HG02938 (cell line): ENCODE measurements around the gene MACROD2.
"Not testable (repeated sequence)": the region's sequence is repeated elsewhere in the genome, so short reads cannot be mapped to it uniquely, and the experiment has no call there.

ENCODE experiments used
- ATAC-seq: cut with Tn5 transposase; IDR thresholded peaks from one replicate; pipeline ENCODE4 v1.9.1; 2021; ENCODE audit warnings: mild to moderate bottlenecking, moderate library complexity; ENCODE audit not compliant: unreplicated experiment

The MACROD2 gene

DNA sequence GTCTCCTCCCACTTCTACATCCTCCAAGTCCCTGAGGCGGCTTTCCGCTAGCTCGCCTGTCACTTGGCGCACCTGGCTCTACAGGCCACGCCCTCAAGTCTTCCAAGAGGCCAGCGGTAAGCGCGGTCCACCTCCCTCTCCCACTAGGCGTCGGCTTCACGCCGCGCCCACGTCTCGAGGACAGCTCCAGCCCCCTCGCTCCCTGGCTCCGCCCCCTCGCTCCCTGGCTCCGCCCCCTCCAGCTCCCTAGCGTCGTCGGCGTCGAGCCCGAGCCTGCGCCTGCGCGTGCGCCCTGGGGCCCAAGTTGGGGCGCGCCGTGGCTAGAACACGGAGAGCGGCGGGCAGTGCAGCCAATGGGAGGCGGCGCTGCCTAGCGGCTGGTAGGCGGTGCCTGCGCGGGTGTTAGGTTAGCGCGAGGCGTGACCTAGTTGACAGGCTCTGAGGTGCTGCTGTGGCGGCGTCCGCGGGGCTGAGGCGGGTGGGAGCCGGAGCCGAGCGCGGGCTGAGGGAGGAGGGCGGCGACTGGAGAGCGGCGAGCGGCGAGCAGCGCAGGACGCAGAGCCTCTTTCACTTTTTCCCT lies at the start of gene MACROD2:
Gene MACROD2, plus strand, starts transcription at position 431 of the 580 bp plus-strand sequence.
- peak; percentile 71 for ATAC-seq

DNA sequence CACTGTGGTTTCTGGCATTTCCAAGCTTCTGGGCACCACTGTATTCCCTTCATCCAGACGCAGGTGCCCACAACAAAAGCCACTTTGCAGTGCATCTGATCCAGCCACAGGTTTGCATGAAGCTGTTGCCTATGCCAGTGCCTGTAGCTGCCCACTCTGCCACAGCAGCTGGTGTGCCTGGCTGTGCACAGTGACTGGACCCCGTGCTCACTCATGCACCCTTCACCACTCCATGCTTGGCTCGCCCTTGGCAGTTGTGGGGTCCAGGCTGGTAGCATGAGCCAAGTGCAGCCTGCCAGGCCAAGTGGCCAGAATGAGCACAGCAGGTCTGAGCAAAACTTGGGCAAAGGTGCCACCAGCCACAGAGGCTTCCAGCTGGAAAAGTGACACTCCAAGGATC lies 47.6 kb upstream of the MACROD2 start:
- no peak for ATAC-seq

DNA sequence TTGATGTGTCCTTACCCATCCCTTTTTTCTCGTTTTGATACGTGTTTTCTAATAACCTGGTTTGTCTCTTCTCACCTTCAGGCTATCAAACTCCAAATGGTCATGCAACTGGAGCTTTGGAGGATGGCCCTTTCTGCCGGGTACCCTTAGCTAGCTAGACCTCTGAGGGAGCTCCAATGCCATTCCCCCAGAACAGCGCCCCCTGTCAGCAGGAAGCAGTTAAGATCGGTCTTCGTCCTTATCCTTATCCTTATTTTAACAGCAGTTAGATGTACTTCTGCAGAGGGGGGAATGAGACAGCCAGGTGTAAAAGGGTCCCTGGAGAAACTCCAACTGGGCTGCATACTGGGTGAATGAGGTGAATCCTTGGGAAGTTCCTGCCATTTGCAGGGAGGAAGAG lies 42.1 kb upstream of the MACROD2 start:
- no peak for ATAC-seq

DNA sequence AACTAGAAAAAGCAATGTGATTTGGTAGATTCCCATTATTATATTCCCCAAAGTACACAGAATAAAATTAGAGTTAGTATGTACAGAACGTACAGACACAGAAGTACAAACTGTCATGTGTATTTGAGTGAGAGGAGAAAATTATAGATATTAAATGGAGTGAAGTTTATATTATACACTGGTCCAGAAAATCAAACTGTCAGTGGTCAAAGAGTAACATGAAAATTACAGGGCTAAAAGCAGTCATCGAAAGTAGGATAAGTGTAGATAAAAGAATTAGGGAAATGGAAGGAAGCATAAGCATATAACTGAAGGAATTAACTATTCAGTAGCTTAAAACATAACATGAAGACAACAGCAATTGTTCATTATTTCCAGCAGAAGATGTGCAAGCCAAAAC lies 35.2 kb upstream of the MACROD2 start:
- no peak for ATAC-seq

DNA sequence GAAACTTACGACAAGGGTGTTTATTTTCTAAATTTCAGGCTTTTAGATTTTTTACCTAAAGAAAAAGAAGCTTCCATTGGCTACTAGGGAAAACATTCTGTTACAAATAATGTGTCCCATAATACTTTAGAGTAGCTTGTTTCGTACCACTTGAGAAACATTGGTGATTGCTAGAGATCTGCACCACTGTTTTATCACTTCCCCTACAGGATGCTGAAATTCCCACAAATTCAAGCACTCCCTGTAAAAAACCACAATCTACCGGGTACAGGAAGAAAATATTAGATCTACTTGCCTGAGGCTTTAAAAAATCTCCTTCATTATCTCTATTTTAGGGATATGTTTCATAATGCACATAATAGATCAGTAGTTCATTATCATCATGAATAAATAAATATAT lies 34.8 kb upstream of the MACROD2 start:
- ATAC-seq = no peak

DNA sequence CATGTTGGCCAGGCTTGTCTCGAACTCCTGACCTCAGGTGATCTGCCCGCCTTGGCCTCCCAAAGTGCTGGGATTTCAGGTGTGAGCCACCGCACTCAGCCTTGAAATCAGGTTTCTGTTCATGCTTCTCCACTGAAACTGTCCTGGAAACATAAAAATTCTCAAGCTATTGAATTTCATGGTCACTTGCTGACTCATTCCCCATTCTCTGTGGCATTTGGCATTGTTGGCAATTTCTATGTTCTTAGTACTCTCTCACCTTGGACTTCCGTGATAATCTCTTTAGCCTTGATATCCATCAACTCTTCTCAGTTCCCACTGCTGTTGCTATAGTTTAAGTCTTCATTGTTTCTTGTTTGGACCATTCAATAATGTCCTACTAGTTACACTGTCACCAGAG lies 11.1 kb upstream of the MACROD2 start:
- no peak for ATAC-seq

DNA sequence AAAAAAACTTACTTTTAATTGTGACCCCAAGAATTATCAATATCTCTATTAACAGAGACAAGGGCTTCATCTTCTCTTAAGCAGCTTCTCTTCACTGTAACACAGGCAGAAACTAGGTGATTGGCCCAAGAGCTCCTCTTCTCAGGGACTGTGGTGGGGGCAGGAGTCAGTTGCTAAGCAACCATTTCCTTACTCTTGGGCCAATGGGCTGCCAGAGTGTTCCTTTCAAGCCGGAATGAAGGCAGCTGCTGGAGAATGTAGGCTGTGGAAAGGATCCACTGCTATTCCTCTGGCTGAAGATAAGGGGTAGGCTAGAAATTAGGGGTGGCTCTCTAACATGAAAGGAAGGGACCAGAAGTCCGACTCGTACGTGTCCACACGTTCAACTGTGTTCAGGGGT lies 4.9 kb upstream of the MACROD2 start, which contains the start of gene SEL1L2:
Gene SEL1L2, minus strand, starts transcription at position 150 of the 400 bp plus-strand sequence. Its CDS starts 80 bp downstream, at position 70.
- no peak for ATAC-seq

DNA sequence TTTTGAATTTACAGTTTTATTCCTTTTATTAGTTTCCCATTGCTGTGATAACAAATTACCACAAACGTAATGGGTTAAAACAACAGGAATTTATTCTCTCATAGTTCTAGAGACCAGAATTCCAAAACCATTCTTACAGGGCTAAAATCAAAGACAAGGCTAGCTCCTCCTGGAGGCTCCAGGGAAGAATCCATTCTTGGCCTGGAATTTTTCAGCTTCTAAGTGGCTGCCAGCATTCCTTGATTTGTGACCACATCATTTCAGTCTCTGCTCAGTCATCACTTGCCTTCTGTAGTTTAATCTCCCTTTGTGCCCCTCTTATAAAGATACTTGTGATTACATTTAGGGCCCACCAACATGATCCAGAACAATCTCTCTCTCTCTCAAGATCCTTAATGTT lies 4.0 kb upstream of the MACROD2 start:
- ATAC-seq = no peak

DNA sequence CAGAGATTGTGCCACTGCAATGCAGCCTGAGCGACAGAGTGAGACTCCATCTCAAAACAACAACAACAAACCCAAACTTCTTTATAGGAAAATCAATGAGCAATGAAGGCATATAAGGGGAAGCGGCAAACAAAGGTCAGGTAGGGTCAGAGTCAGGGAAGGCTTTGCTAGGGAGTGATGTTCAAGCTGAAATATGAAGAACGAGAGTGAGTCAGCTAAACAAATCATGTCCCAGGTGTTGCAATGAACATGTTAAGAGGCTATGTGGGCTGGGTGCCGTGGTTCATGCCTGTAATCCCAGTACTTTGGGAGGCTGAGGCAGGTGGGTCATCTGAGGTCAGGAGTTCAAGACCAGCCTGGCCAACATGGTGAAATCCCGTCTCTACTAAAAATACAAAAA lies 3.4 kb upstream of the MACROD2 start:
- ATAC-seq = not testable (repeated sequence)

DNA sequence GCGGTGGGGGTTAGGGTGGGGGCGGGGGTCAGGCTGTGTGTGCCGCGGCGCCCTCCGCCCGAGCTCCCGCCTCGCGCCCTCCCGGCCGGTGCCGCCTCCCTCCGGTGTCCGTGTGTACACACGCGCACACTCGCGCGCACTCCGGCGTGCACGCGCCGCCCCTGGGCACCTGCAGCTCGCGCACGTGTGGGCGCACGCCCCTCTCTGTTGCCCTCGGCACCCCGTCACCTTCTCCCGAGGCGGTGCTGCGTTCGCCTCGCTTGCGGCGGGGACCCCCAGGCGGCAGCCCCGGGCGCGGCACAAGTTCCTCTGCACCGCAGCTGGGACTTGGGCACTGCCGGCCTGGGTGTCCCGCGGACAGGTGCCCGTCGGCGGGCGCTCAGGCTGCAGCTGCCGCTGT lies 525 bp downstream of the MACROD2 start:
- no peak for ATAC-seq

DNA sequence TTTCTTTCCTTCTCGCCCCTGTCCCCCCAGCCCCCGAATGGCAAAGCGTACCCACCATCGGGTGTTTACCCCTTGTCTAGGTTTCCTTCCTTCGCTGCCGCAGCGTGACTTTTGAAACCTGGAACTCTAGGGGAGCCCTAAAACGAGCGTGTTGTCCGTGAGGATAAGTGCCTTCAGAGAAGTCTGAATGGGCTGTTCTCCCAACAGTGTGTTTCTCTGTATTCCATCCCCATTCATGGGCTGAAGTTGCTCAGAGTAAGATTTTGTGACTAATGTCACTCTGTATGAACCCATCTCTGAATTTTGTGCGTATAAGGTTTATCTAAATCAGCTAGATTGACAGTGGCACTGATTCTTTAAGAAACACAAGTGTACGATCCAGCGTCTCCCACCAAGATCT lies 949 bp downstream of the MACROD2 start:
- no peak for ATAC-seq

DNA sequence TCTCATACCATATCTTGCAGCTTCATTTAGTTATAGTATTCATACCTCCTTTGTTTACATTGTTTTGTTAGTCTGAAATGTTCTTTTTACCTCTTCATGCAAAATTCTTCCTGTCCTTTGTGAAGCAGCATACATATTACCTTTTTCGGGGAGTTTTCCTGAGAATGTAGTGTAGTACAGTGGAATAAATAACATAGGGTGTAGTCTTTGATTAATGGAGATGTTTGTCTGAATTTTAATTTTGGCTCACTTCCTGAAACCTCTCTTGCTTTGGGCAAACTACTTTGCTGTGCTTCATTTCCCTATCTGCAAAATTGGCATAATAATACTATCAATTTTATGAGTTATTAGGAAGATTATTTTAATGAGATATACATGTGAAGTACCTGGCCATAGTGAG lies 5.6 kb downstream of the MACROD2 start:
- ATAC-seq = no peak

DNA sequence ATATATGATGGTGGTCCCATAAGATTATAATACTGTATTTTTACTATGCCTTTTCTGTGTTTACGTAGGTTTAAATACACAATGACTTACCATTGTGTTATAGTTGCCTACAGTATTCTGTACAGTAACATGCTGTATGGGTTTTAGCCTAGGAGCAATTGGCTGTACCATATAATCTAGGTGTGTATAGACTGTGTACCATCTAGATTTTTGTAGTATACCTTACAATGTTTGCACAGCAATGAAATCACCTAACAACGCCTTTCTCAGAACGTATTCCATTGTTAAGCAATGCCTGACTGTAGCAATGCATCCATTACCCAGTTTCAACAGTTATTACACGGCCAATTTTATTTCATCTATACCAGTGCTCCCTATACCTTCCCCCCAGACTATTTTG lies 10.7 kb downstream of the MACROD2 start:
- no peak for ATAC-seq

DNA sequence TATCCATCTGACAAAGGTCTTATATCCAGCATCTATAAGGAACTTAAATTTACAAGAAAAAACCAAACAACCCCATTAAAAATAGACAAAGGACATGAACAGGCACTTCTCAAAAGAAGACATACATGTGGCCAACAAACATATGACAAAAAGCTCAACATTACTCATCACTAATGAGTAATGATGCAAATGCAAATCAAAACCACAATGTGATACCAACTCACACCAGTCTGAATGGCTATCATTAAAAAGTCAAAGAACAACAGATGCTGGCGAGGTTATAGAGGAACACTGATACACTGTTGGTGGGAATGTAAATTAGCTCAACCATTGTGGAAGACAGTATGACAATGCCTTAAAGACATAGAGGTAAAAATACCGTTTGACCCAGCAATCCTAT lies 13.9 kb downstream of the MACROD2 start:
- no peak for ATAC-seq

DNA sequence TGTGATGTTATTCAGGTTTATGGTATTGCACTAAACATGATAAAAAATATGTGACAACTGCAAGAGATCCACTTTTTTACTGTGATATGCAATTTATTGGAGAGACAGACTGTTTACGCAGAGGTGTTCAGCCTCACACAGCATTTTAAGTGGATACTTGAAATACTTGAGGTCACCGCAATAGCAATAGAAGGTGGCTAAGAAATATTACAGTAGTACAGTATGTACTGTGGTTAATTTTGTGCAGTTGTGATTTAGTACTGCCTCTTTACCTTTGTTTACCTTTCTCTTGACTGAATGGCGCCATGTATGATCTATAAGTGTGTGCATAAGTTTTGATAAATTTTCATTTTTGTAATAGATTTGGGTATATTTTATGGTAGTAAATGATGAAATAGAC lies 17.4 kb downstream of the MACROD2 start:
- ATAC-seq = no peak

DNA sequence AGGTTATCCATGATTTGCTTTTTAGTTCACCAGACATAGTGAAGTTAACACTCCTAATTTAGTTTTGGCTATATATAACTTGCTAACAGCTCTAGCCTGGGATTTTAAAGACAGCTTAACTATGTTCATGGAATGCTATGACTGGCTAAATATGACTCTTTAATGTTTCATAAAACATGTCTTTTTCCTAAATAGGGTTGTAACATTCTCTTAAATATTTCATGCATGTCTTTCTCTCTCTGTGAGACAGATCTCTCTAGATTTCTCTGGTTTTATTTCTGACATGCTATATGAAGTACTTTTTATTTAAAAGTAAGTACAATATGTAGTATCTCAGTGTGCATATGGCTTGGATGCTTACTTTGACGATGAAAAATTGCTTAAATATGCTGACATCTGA lies 35.7 kb downstream of the MACROD2 start:
- ATAC-seq = no peak

DNA sequence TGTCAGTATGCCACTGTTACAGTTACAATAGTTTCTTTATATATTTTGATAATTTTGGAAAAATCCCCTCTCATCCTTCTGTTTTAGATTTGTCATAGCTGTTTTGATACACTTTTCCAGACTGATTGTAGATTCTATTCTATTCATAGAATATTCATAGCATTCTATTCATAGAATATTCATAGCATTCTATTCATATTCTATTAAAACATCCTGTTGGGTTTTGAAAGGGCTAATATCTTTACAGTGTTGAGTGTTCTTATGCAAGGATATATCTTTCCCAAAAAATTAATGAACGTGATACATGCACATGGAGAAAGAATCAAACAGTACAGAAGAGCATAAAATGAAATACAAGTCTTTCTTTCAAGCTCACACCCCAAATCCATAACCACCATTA lies 38.0 kb downstream of the MACROD2 start:
- no peak for ATAC-seq

DNA sequence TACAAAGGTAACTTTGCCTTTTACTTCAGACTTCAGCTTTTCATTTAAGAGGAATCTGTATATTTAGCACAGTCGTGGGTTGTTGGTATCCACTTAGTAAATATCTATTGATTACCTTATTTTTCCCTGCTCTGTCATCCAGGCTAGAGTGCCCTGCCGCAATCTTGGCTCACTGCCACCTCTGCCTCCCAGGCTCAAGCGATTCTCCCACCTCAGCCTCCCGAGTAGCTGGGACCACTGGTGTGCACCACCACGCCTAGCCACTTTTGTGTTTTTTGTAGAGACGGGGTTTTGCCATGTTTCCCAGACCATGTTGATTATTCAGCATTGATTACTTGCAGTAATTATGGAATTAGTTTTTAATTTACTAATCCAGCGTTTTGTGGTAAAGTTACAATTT lies 41.3 kb downstream of the MACROD2 start:
- no peak for ATAC-seq

DNA sequence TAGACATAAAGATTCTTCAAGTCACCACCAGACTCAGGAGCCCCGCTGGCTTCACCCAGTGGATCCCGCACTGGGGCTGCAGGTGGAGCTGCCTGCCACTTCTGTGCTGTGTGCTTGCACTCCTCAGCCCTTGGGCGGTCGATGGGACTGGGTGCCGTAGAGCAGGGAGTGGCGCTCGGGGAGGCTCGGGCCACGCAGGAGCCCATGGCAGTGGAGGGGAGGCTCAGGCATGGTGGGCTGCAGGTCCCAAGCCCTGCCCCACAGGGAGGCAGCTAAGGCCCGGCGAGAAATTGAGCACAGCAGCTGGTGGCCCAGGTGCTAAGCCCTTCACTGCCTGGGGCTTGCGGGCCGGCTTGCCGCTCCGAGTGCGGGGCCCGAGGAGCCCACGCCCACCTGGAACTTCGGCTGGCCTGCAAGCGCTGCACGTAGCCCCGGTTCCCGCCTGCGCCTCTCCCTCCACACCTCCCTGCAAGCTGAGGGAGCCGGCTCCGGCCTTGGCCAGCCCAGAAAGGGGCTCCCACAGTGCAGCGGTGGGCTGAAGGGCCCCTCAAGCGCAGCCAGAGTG lies 49.5 kb downstream of the MACROD2 start:
- not testable (repeated sequence) for ATAC-seq

DNA sequence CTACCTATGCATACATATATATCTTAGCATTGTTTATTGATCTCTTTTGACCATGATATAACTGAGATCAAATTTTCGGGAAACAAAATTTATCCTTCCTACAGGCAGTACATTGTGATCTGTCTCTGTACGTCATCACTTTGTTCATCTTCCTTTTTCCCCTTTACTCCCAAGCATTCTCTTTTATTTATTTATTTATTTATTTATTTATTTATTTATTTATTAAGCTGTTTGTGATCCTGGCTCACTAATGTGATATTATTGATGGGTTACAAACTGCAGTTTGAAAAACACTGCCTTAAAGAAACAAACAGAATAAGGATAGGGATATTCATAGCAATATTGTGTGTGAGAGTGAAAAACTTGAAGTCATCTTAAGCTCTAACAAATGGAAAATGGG lies 51.2 kb downstream of the MACROD2 start:
- no peak for ATAC-seq

DNA sequence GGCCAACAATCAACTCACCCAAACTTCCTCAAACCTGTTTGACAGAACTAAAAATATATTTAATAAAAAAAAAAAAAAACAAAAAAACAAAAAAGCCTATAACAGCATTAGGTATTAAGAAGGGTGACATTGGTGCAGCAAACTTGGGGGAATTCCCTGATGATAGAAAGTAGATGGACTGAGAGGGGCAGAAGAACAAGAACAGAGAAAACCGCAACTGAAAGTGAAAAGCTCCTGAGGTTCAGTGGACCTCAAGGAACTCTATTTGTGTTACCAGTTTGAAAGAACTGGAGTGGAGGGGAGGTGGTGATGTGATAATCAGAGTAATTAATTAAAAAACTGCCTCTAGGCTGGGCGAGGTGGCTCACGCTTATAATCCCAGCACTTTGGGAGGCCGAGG lies 53.8 kb downstream of the MACROD2 start:
- ATAC-seq = peak; percentile 91

DNA sequence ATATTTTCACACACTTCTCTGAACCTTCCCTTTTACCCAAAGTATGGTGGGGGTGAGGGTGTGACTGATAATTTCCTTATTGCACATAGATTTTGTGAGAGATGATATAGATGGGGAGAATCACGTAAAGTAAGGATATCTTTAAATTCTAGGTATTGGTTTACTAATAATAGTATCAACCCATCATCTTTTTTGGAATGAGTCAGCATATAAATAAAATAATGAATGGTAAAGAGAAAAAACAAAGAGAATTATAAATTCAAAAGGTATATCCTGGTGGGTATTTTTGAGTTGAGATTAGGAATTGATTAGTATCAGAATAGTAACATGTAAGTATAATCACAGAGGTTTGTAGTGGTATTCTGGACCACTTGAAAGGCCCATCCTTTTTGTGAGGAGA lies 56.1 kb downstream of the MACROD2 start:
- ATAC-seq = no peak

DNA sequence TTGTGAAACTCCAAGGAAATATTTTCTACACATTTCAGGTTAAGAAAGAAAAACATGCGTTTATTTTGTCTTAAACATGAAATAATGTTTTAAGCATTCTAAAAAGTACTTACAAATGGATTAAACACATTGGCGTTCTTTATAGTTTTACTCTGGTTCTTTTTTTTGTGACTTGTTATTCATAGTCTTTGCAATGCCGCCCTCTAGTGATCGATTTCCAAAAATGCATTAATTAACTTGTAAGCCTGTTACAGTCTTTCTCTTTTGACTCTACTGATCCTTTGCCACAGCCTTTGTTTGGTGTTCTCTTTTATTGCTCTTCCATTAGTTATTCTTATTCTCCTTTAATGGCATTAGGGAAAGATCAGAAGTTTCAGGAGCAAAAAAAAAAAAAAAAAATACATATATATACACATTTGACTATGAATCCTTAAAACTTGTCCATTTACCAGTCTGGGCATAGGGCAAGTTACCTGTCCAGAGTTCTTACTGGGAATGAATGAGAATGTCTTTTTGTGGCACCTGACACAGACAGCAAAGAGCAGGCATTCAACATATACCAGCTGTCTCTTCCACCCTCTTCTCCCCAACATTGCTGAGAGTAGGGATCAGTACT lies 59.9 kb downstream of the MACROD2 start:
- no peak for ATAC-seq
